ENCODE measurements around the gene MRNIP.
"Not testable (repeated sequence)": the region's sequence is repeated elsewhere in the genome, so short reads cannot be mapped to it uniquely, and the experiment has no call there.

Gene MRNIP

DNA sequence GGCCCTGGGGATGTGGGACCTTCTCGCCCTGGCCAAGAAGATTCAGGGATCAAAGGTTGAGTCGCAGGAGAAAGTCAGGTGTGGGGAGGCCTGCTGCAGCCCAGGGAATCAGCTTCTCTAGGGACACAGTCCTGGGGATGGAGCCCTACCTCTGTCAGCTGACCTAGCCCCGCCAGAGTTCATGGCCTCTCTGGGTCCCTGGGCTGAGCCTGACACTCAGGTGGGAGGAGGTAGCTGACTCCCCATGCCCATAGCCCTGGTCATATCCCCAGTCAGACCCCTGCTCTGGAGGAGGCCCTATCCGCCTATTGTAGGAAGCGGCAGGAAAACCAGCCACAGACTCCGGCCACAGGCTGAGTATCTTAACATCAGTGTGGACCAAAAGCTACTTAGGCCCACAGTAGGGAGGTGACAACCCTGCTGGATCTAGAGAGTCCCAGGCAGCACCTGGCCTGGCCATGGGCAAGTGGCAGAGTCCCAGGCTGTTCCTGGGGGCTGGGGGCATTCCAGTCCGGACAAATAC, 15.0 kb upstream of the MRNIP start:
- no peak for DNase-seq (ENCODE audit: low read depth, low spot score)
- no peak overlapping the region for H3K27ac ChIP-seq

DNA sequence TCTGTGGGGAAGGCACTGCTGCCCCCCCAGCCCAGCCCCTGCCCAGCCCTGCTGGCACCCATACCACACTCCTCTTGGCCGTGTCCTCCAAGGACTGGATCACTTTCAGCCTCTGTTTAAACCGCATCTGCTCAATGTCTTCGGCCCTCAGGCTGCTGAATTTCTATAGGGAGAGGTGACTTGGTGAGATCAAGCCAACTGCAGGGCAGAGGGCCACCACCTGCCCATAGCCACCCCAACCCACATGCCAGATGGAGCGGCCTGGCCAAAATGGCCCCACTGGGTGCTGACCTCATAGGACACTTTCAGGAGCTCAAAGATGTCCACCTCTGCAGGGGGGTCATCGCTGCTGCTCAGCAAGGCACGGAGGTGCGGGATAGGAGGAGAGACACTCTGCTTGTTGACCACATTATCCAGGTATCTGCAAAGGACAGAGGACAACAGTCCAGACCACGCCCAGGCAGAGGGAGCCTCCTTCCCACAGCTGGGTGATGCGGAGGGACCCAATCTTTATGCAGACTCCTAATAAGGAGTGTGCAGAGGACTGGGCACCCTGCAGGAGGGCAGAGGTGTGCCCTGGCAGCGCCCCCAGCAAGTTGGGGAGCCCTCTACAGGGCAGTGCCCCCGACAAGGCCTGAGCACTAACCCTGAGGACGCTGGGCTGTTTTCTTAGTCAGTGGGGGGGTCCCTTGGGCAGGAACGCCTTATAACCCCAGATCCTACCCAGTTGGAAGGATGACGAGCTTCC, 14.4 kb upstream of the MRNIP start:
- no peak for DNase-seq (ENCODE audit: low read depth, low spot score)
- H3K27ac ChIP-seq = no peak overlapping the region

DNA sequence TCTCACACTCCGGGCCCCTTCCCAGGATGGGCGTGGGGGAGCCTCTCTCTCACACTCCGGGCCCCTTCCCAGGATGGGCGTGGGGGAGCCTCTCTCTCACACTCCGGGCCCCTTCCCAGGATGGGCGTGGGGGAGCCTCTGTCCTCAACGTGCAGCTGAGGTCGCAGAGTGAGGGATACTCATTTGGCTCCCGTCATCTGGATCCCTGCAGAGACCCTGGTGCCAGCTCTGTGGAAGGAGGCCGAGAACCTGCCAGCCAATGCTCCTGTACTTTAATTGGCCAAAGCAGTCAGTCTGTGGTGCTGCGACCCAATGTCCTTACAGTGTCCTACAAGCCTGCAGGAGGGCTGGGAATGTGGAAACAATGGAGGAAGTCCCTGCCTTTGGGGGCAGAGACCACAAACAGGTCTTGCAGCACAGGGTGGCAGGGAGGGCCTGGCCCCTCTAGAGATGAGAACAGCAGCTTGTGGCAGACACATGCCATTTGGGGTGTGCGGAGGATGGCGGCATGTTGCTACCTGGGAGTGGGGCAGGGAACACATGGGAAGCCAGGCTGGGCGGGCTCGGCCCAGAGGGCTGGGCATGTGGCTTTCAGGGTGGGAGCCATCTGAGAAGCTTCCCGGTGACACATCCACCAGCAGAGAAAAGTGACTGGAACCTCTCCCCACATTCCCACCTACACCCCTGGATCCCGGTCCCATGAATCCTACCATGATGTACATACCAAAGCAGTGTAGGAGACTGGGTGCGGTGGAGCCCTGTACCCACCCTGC, 13.6 kb upstream of the MRNIP start:
- H3K27ac ChIP-seq = no peak overlapping the region
- DNase-seq (ENCODE audit: low read depth, low spot score) = no peak

DNA sequence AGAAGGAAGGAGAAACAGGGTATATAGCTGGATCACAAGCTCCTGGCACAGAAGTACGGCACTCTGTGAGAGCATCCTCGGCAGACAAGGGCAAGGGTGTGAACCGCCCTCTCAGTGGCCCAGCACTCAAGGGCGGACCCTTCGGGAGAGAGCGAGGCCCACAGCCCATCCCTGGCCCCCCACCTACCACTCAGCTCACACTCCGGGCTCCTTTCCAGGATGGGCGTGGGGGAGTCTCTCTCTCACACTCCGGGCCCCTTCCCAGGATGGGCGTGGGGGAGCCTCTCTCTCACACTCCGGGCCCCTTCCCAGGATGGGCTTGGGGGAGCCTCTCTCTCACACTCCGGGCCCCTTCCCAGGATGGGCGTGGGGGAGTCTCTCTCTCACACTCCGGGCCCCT, 12.9 kb upstream of the MRNIP start:
- not testable (repeated sequence) for DNase-seq (ENCODE audit: low read depth, low spot score); H3K27ac ChIP-seq

DNA sequence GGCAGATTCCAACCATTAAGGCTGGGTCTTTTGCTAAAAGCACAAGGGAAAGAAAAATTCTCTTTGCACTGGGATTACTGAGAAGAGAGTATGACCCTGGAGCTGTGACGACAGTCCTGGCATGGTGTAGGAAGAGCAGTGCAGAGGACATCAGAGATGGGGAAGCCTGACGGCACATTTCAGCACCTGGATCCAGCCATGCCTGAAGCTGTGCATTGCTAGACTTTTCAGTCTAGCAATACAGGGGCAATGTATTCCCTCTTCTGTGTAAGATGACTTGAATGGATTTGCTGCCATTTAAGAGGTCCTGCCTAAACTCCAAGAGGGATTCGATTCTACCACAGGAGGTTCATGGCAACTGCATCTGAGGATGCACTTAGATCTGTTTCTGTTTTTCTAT, 12.3 kb upstream of the MRNIP start:
- H3K27ac ChIP-seq = no peak overlapping the region
- no peak for DNase-seq (ENCODE audit: low read depth, low spot score)

DNA sequence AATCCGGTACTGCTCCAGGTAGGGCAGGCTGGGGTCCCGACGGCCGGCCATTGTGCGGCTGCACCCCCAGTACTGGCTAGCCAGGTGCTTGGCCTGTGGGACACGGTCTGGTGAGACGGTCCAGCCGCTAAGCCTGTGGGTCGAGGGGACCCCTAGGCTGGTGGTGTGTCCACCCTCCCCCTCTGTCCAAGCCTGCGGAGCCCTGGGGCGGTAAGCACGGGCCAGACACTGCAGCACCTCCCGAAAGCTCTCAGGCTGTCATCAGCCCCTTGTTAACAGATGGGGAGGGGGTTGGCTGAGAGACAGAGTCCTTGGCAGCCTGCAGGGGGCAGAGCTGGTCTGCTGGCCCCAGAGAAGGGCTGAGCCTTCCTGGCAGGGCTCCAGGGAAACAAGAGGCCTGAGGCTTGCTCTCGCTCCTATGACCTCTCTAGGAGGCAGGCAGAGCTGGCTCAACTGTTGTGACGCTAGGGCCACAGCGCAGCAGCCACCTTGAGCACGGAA, 11.8 kb upstream of the MRNIP start:
- no peak overlapping the region for H3K27ac ChIP-seq
- DNase-seq (ENCODE audit: low read depth, low spot score) = no peak

DNA sequence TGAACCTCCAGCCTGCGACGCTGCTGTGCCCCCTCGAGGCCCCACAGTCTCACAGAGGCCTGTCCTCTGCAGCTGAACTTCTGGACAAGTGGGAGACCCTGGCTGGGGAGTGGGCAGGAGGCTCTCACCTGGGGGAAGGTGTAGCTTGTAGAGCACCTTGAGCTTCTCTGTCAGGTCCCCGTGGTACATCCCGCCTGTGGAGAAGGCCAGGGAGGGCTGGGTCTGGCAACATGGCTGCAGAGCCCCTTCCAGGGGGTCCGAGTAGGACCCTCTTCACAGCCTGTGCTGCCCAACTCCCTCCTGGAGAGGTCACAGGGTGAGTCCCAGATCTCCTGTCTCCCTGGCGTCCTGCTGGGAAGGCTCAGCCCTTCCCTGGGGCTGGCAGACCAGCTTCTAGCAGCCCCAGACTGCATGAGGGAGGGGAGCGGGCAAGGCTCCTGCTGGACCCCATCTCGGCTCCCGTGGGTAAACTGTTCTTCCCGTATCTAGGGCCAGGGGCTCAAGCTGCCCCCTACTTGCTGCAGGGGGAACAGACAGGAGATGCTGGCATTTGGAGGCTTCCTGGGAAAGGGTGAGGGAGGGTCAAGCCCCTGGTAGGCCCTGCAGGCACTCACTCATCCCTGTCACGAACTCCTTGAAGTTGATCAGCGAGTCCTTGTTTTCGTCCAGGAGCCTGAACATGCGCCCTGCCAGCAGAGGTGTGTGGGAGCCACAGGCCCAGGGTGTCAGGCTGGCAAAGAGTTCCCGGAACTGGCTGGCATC, 11.2 kb upstream of the MRNIP start:
- DNase-seq (ENCODE audit: low read depth, low spot score) = no peak
- H3K27ac ChIP-seq = no peak overlapping the region

DNA sequence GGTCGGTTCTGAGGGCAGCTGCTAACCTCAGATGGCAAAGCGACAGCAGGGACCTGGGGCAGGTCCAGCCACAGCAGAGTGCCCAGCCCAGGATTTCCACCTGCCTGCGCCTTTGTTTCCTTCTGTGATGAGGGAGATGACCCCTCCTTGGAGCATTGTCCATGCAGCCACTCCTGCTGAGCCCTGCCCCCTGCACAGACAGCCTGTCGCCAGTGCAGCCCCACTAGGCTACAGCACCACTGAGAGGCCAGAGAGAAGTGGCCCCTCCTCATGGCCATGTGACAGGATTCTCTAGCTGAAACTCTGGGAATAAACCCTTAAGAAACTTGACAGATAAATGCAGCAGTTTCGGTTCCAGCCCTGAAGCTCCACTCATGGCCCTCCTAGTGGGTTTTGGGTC, 10.5 kb upstream of the MRNIP start:
- no peak overlapping the region for H3K27ac ChIP-seq
- no peak for DNase-seq (ENCODE audit: low read depth, low spot score)

DNA sequence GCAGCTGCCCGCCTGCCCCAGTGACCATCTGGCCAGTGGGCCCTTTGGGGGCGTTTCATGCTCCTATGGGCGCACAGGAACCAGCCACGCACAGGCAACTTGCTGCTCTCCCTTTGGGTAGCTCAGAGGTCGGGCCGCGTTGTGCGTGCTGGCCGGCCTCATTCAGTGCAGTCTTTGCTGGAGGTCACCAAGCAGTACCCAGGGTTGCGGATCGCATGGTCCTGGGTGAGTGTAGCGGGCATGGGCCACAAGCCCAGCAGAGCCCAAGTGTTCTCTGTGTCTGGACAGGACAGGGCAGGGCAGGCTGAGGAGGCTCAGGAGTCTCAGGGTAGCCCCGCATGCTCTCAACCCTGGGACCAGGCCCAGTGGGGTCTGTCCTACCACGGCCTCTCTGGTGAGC, 9.9 kb upstream of the MRNIP start:
- DNase-seq (ENCODE audit: low read depth, low spot score) = no peak
- H3K27ac ChIP-seq = no peak overlapping the region

DNA sequence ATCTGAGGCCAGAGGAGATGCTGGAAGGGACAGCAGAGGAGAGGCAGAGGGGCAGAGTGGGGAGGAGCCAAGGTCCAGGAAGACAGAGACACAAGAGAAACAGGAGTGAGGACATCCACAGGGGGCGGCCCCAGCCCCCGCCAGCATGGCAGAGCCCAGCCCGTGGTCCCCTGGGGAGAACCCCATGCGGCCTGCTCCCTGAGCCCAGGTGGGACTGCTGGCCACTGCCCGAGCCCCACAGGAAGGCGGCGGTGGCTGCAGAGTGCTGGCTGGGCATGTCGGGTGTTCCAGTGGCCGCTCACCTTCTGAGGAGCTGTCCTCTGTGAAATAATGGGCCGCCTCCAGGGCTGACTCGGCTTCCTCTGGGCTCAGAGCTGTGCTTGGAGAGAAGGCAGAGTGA, 8.9 kb upstream of the MRNIP start:
- no peak for DNase-seq (ENCODE audit: low read depth, low spot score)
- no peak overlapping the region for H3K27ac ChIP-seq

DNA sequence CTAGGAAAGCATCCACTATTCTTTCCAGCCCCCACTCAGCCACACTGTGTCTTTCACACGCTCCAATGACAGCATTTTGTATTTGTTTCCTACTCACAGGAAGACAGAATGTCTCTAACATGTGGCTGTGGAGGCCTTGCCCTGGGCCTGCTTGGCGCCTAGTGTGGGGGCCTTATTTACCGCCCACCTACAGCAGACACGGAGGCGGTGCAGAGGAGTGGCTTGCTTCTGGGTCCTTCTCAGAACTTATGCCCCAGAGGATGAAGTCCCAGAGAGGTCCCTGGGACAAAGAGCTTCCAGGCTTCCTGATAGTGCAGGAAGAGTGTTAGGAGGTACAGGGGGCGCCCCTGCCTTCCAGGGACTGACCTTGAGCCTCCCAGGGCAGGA, 8.5 kb upstream of the MRNIP start:
- no peak overlapping the region for H3K27ac ChIP-seq
- DNase-seq (ENCODE audit: low read depth, low spot score) = no peak

DNA sequence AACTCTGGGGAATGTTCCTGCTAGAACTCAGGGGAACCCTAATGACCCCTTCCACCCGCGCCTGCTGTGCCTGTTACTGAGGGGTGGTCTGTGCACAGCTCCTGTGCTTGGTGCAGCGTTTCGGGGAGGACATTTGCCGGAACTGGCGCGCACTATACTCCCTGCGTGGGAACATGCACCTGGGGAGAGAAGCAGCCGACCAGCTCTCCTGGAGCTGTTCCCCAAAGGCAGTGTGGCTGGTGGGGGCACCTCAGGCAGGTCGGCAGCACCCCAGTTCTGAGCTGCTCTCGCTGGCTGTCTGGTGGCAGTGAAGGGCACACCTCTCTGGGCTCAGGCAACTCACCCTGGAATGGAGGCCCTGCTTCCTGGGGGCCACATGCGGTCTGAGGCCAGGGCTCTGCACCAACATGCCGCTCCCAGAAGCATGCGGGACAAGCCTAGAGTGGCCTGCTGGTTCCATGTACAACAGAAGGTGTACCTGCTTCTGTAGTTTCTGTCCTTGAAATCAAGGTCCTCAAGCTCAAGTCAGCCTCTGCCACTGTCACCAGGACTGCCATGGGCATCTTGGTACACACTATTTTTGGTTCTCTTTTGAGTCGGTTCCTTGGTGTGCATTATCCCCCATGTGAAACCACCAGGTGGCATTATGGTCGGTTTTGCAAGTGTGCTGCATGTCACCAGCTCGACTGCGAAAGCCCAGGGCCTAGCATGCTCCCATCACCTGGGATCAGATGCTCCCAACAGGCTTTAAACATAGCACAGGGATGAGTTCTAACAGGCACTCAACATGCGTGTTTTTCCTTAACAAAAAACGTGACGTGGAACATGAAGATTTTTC, 7.8 kb upstream of the MRNIP start:
- peak overlapping the region; percentile 1 for H3K27ac ChIP-seq
- DNase-seq (ENCODE audit: low read depth, low spot score) = no peak

DNA sequence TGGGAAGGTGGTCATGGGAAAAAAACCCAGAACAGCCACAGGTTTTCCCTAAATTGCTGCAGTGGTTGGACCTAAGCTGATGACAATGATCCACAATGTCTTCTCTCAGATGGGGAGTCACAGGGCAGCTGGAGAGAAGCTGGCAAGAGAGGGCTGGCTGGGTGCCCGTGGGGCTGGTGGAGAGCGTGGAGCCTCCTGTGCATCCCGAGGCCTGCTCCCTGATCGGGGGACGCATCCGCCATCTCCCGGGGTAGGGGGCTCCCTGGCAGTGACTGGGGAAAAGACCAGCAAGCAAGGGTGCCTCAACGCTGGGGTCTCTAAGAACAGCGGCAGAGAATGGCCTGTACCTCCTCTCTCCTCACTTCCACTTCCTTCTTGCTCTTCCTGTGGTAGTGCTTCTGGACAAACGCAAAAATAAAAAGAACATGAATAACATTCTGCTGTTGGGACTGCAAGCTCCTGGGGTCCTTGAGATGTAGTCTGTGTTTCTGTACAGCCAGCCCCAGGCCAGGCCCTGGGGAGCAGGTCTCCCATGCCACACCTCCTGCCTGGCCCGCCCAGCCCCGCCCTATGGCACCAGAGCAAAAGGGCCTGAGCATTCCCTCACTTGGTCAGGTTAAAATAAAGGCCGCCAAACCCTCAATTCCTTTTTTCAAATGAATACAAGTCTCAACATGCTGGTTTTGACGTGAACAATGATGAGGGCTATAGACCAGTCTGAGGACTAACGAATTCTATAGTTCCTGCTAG, 7.0 kb upstream of the MRNIP start:
- DNase-seq (ENCODE audit: low read depth, low spot score) = no peak

DNA sequence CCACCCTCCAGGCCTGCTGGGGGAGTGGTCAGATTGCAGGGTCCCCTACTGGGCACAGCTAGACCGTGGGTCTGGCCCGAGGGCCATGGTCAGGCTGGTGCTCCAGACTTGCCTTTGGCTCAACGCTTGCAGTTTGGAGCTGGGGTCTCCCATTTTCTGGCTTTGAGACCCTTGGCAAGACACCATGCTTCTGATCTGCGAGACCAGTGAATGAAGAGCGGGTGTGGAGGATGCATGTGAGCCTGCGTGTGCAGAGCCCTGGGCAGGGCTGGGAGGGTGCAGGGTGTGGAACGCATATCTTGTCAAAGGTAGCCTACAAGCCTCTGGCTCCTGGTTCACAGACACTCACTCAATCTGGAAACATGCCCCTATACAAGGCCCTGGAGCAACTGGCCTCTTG, 6.1 kb upstream of the MRNIP start:
- H3K27ac ChIP-seq = no peak overlapping the region
- no peak for DNase-seq (ENCODE audit: low read depth, low spot score)

More for the DNA sequence above, 7.0 kb upstream of the MRNIP start:
- H3K27ac ChIP-seq = peak overlapping the region; percentile 1

DNA sequence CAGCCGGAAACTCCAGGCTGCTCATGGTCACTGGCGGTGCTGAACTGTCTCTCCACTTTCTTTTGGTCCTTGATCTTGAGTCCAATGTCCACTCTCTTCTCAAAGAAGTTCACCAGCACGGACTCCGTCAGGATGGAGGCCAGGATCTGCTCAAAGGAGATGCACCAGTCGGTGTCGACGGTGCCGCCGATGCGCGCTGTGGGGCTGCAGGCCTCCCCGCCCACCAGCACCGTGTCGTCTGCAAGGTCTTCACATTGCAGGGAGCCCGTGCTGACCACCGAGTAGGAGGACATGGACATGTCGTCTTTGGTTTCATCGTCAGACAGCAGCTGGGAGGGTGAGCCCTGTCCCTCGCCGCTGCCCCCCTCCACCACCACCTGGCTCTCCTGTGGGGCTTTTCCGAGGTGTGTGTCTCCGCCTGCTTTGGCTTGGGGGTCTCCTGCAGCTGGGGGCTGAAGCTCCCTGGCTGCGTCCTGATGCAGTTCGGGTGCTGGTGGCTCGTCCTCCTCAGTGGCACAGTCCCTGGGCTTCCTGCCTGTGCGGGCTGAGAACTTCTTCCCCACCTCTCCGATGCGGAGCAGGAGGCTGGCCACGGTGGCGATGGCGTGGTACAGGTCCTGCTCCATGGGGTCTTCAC, 5.0 kb upstream of the MRNIP start:
- no peak for DNase-seq (ENCODE audit: low read depth, low spot score)
- H3K27ac ChIP-seq = no peak overlapping the region

DNA sequence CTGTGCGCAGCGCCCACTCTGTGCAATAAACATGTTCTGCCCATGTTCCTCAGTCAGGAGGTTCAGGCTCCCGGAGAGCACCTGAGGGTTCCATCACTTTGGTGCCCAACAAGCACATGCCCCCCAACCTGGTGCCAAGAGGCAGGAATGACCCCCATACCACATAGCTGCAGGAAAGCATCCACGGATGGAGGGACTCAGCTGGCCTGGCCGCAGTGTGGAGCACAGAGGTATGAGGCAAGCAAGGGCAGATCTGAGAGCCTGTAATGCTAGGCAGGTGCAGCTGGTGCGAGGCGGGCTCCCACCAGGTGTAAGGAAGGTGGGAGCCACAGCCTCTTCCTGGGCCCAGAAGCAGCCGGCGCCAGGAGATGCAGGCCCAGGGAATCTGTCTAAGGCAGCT, 4.3 kb upstream of the MRNIP start:
- DNase-seq (ENCODE audit: low read depth, low spot score) = no peak
- H3K27ac ChIP-seq = no peak overlapping the region

DNA sequence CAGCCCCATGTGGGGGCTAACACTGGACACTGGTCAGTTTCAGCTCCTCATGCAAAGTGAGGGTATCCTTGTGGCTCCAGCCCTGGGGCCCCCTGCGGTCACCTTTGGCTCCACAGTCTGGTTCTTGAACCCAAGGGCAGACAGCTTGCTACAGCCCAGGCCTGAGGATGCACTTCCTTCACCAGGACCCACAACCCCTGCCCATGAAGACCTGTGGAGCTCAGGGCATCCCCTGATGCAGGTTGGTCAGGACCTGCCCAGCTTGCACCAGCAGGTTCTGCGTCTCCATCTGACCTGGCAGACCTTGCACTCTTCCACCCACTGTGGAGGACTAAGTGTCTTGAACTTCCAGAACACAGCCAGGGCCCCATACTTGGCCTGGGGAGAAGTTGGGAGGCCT, 3.7 kb upstream of the MRNIP start:
- no peak for DNase-seq (ENCODE audit: low read depth, low spot score)
- no peak overlapping the region for H3K27ac ChIP-seq

DNA sequence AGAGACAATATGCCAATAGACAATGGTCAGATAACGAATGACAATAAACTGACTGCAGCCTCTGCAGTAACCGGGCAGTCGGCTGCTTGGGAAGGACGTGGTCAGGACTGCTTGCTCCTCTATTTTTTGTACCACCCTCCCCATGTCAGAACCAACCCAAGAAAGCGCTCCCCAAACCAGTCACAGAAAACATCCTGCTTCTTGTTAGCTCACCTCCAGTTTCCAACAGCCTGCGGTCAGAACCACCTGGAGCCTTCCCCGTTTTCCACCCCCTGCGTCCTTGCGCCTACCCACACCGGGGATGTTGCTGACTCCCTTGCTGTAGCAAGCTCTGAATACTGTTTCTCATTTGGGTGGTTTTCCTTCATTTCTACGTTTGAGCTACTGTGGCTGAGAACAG, 1.7 kb upstream of the MRNIP start:
- H3K27ac ChIP-seq = no peak overlapping the region
- no peak for DNase-seq (ENCODE audit: low read depth, low spot score)

DNA sequence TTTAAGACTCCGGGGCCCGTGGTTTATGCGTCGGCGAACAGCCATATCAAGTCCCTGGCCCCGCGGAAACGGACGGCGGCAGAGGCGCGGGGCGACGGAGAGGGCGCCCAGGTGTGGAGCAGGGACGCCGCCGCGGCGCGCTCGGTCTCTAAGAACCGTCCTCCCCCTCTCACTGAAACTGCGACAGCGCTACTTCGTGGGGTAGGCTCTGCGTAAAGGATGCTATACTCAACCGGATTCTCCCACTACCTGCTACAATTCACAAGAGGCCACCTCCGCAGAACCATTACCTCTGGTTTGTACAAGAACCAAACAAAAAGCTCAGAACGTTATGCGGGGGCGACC, 404 bp downstream of the MRNIP start:
- DNase-seq (ENCODE audit: low read depth, low spot score) = no peak
- peak overlapping the region; percentile 55 for H3K27ac ChIP-seq
